Dedifferentiated amniotic fluid mesenchymal stem cell (primary cell): ENCODE measurements around the gene CFAP20DC.
"Not testable (repeated sequence)": the region's sequence is repeated elsewhere in the genome, so short reads cannot be mapped to it uniquely, and the experiment has no call there.

Source experiments
- DNase-seq: peaks from one replicate; pipeline ENCODE4 v3.0.0-alpha.2; 2016; ENCODE audit errors: extremely low spot score

Gene CFAP20DC

GRCh38 chr3:58743296-58743695, 306.5 kb downstream of the CFAP20DC start:
- DNase-seq: no peak

GRCh38 chr3:58742239-58742638, 307.6 kb downstream of the CFAP20DC start:
- no peak for DNase-seq

- DNase-seq: no peak
Observed at GRCh38 chr3:58737644-58738043, 312.2 kb downstream of the CFAP20DC start.

GRCh38 chr3:58731673-58732072, 318.2 kb downstream of the CFAP20DC start:
- DNase-seq: no peak

GRCh38 chr3:58728723-58729122, 321.1 kb downstream of the CFAP20DC start:
- DNase-seq: no peak

GRCh38 chr3:58725326-58725853, 324.4 kb downstream of the CFAP20DC start:
- no peak for DNase-seq

GRCh38 chr3:58724336-58724735, 325.5 kb downstream of the CFAP20DC start:
- no peak for DNase-seq

- DNase-seq: no peak
Observed at GRCh38 chr3:58723173-58723572, 326.7 kb downstream of the CFAP20DC start.

GRCh38 chr3:58722561-58722960, 327.3 kb downstream of the CFAP20DC start:
- no peak for DNase-seq

- DNase-seq: no peak
Observed at GRCh38 chr3:58720526-58720925, 329.3 kb downstream of the CFAP20DC start.

GRCh38 chr3:58719684-58720083, 330.1 kb downstream of the CFAP20DC start:
- no peak for DNase-seq

- DNase-seq: no peak
Observed at GRCh38 chr3:58713715-58714401, 336.0 kb downstream of the CFAP20DC start.

- no peak for DNase-seq
Observed at GRCh38 chr3:58711871-58712270, 338.0 kb downstream of the CFAP20DC start.

- not testable (repeated sequence) for DNase-seq
Observed at GRCh38 chr3:58708983-58709382, 340.8 kb downstream of the CFAP20DC start.

GRCh38 chr3:58708116-58708791, 341.6 kb downstream of the CFAP20DC start:
- no peak for DNase-seq

GRCh38 chr3:58707390-58707930, 342.4 kb downstream of the CFAP20DC start:
- DNase-seq: no peak

GRCh38 chr3:58706395-58707167, 343.2 kb downstream of the CFAP20DC start:
- no peak for DNase-seq

GRCh38 chr3:58704745-58705144, 345.1 kb downstream of the CFAP20DC start:
- no peak for DNase-seq

GRCh38 chr3:58704304-58704703, 345.5 kb downstream of the CFAP20DC start:
- DNase-seq: not testable (repeated sequence)

- DNase-seq: no peak
Observed at GRCh38 chr3:58698246-58698645, 351.6 kb downstream of the CFAP20DC start.

GRCh38 chr3:58697561-58697960, 352.3 kb downstream of the CFAP20DC start:
- no peak for DNase-seq

- DNase-seq: not testable (repeated sequence)
Observed at GRCh38 chr3:58696813-58697212, 353.0 kb downstream of the CFAP20DC start.
